LHCN-M2 (cell line): Measurements from ENCODE around the gene ANKRD1. TPM values are rescaled to one million over a fixed set of nuclear protein-coding genes. Genes with fewer than 3 reads are reported as not detected.

Experiments used
- DNase-seq: peaks from one replicate; pipeline ENCODE4 v3.0.0-alpha.2; 2012; ENCODE audit warnings: low read depth
- total RNA-seq: library from RNA; depleted of rRNA; stranded (reverse); fragments of >200 nt; gene quantifications from 2 replicates; pipeline ENCODE4 v1.2.3, GENCODE V29; 2014

The ANKRD1 gene
- total RNA-seq, 1 experiment from 2014 or later: 216 TPM

GRCh38 chr10:90935581-90936275 lies 14.8 kb upstream of the ANKRD1 start:
- DNase-seq: no peak

GRCh38 chr10:90930971-90931871 lies 10.3 kb upstream of the ANKRD1 start:
- DNase-seq: peak; percentile 94

- peak; percentile 88 for DNase-seq
Measured at GRCh38 chr10:90930070-90930837, 9.4 kb upstream of the ANKRD1 start.

- peak; percentile 75 for DNase-seq
Measured at GRCh38 chr10:90929179-90929578, 8.3 kb upstream of the ANKRD1 start.

- DNase-seq: no peak
Measured at GRCh38 chr10:90927293-90927692, 6.4 kb upstream of the ANKRD1 start.

GRCh38 chr10:90925079-90926029 lies 4.5 kb upstream of the ANKRD1 start:
- DNase-seq: no peak

GRCh38 chr10:90924552-90924951 lies 3.7 kb upstream of the ANKRD1 start:
- no peak for DNase-seq

- DNase-seq: no peak
Measured at GRCh38 chr10:90923111-90923731, 2.3 kb upstream of the ANKRD1 start.

- DNase-seq: no peak
Measured at GRCh38 chr10:90921906-90922305, 1.0 kb upstream of the ANKRD1 start.

GRCh38 chr10:90919683-90920574 lies 958 bp downstream of the ANKRD1 start:
- peak; percentile 56 for DNase-seq

GRCh38 chr10:90917968-90918318 lies 2.9 kb downstream of the ANKRD1 start:
- no peak for DNase-seq

GRCh38 chr10:90917238-90917967 lies 3.5 kb downstream of the ANKRD1 start:
- no peak for DNase-seq

- no peak for DNase-seq
Measured at GRCh38 chr10:90916392-90917237, 4.3 kb downstream of the ANKRD1 start.

- no peak for DNase-seq
Measured at GRCh38 chr10:90915766-90916075, 5.2 kb downstream of the ANKRD1 start.

- DNase-seq: no peak
Measured at GRCh38 chr10:90914992-90915765, 5.7 kb downstream of the ANKRD1 start.

- no peak for DNase-seq
Measured at GRCh38 chr10:90913774-90914420, 7.0 kb downstream of the ANKRD1 start.
